Heart left ventricle (tissue), 16 donors: ENCODE data around the gene OAS3. TPM values are rescaled to one million over a fixed set of nuclear protein-coding genes. Genes with fewer than 3 reads are reported as not detected.
A peak's percentile ranks its signal among the peaks of the same experiment; 100 is the strongest.

Experiments
- ATAC-seq, 4 donors: fragments of 200-7000 bp; cut with Tn5 transposase; one replicate each; pipeline ENCODE4 v1.9.1; 2020 to 2022; ENCODE audit warnings: moderate library complexity in 4 of 4, mild to moderate bottlenecking in 3 of 4, moderate number of reproducible peaks in 1 of 4
- DNase-seq, 5 donors: peaks; one replicate each; pipeline ENCODE4 v3.0.0-alpha.2; 2020
- H3K27ac ChIP-seq, 12 donors: fragments of 200-600 bp; sonication (generic) in 4 of 12; one replicate each; pipeline versions ENCODE4 v1.5.0 to v1.8.0; 2016 to 2022; ENCODE audit warnings: mild to moderate bottlenecking in 2 of 12
- H3K27me3 ChIP-seq, 9 donors: fragments of 200-600 bp; sonication (generic) in 2 of 9; one replicate each; pipeline versions ENCODE4 v1.5.1 to v1.8.0; 2016 to 2022; ENCODE audit warnings: mild to moderate bottlenecking in 3 of 9
- H3K36me3 ChIP-seq, 9 donors: fragments of 200-600 bp; sonication (generic) in 2 of 9; one replicate each; pipeline versions ENCODE4 v1.5.0 to v1.8.0; 2018 to 2022; ENCODE audit warnings: mild to moderate bottlenecking in 2 of 9
- H3K4me1 ChIP-seq, 12 donors: fragments of 200-600 bp; sonication (generic) in 4 of 12; one replicate each; pipeline versions ENCODE4 v1.5.0 to v1.8.0; 2016 to 2022; ENCODE audit warnings: mild to moderate bottlenecking in 3 of 12
- H3K4me3 ChIP-seq, 12 donors: fragments of 200-600 bp; sonication (generic) in 4 of 12; one replicate each; pipeline versions ENCODE4 v1.5.0 to v1.8.0; 2017 to 2022; ENCODE audit warnings: mild to moderate bottlenecking in 9 of 12, moderate library complexity in 4 of 12
- H3K9me3 ChIP-seq, 12 donors: fragments of 200-600 bp; sonication (generic) in 4 of 12; one replicate each; pipeline versions ENCODE4 v1.5.0 to v1.8.0; 2016 to 2022; ENCODE audit warnings: mild to moderate bottlenecking in 1 of 12
- POLR2A ChIP-seq, 2 donors: fragments of 450-650 bp; IDR thresholded peaks; one replicate each; pipeline ENCODE4 v1.6.1; 2017; ENCODE audit warnings: antibody characterized with exemption in 2 of 2, mild to moderate bottlenecking in 2 of 2, moderate library complexity in 2 of 2
- WGBS, 4 donors: extraction: QIAGEN DNeasy Blood & Tissue Kit in 2 of 4; methylation state at CpG; one replicate each; pipeline versions ENCODE4 v1.1.5 to v1.1.7; 2013 to 2018; 5-methylcytosine and 5-hydroxymethylcytosine counted together
- intact Hi-C, 10 donors: fragments of 100-400 bp; cut with DNase I; formaldehyde crosslinking; loops; one replicate each; pipeline versions ENCODE4 v1.11.1 to v1.14.2; 2022
- polyA plus RNA-seq, 2 donors: library from polyadenylated mRNA; stranded (reverse); fragments of 200-250 nt; gene quantifications; one replicate each; pipeline ENCODE4 v1.2.3, GENCODE V29; 2013
- total RNA-seq, 9 donors: library from RNA; depleted of rRNA in 2 of 9; stranded (reverse); fragments of >200 nt in 2 of 9; fragmentation: NEBNext Ultra II Directional in 3 of 9; extraction: Animal tissue kit (Norgen Biotek cat#: 25700) in 3 of 9; gene quantifications; one replicate each; pipeline versions ENCODE4 v1.1.0 to v1.2.4, GENCODE V29; 2016 to 2023
- TF ChIP-seq, protein P1 (sequence below), 12 donors: fragments of 200-600 bp; sonication (generic) in 4 of 12; IDR thresholded peaks; one replicate each; pipeline versions ENCODE4 v1.5.0 to v1.8.0; 2018 to 2022; ENCODE audit warnings: antibody characterized with exemption in 12 of 12, mild to moderate bottlenecking in 5 of 12
- donor health status: ischemic (EF 13 %, LVEDD 7.1; RV severe dilation, severe dysfunction).
- donor health status: healthy with polysubstance abuse.
- donor health status: DM: no; HTN: yes; CAD: no.
- donor health status: DM: no; HTN: no; CAD: no.
- donor health status: ischemic (EF 25% LVEDD 6.9; RV normal size, moderate dysfunction).
- donor health status: ischemic (EF 25% LVEDD 5.7; RV mildly dilated, moderate dysfunction).
- donor health status: healthy.
- donor health status: DM: yes; HTN: yes; CAD: no.
- donor health status: ischemic (EF 35%, LVEDD 5.7; RV mildly dilated, moderate dysfunction).
- donor health status: nonischemic (EF 11% LVEDD 7.7; RV severe dilation, severe dysfunction).
- donor health status: DM: yes; HTN: yes; CAD: no.
- donor health status: PGD.
- donor health status: ischemic (EF 29% LVEDD 5.4; RV normal size, mild dysfunction).
- donor health status: nonischemic (EF 23%, LVEDD 6.1; RV moderate dilation, normal function).

OAS3 gene
- total and polyA plus RNA-seq, 11 donors = 4.1 to 45.1 (median 7.5) TPM

DNA sequence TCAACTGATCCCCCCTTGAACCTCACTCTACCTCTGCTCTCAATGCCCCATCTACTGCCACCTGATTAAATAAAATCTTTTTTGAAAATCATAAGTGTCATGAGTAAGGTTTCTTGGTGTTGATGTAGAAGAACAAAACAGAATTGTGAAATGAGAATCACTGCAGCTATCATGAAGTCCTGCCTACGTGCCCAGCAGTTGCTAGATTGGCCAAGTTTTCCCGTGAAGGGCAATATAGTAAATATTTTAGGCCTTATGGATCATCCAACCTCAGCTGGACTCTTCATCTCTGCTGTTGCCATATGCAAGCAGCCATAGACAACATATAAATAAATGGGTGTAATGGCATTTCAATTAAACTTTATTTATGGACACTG, 5.2 kb upstream of the OAS3 start:
- Histone ChIP-seq H3K27ac (no peak overlapping the region), H3K36me3 (peaks cover 0 to 4% (median 0%) of the 10 kb centered on the region in 9 donors), H3K9me3 (peaks cover 0 to 3% (median 0%) of the 10 kb centered on the region in 12 donors), H3K4me3 (no peak overlapping the region), H3K4me1 (peaks cover 0 to 10% (median 0%) of the 10 kb centered on the region in 12 donors), H3K27me3 (no peaks in the 10 kb centered on the region)
- intact Hi-C loops = no loop called here
- no peak for TF ChIP-seq POLR2A (IDR thresholded peaks at IDR 0.05)
- TF ChIP-seq, protein P1, sequence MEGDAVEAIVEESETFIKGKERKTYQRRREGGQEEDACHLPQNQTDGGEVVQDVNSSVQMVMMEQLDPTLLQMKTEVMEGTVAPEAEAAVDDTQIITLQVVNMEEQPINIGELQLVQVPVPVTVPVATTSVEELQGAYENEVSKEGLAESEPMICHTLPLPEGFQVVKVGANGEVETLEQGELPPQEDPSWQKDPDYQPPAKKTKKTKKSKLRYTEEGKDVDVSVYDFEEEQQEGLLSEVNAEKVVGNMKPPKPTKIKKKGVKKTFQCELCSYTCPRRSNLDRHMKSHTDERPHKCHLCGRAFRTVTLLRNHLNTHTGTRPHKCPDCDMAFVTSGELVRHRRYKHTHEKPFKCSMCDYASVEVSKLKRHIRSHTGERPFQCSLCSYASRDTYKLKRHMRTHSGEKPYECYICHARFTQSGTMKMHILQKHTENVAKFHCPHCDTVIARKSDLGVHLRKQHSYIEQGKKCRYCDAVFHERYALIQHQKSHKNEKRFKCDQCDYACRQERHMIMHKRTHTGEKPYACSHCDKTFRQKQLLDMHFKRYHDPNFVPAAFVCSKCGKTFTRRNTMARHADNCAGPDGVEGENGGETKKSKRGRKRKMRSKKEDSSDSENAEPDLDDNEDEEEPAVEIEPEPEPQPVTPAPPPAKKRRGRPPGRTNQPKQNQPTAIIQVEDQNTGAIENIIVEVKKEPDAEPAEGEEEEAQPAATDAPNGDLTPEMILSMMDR (IDR thresholded peaks at IDR 0.05) = no peak
- no peak for DNase-seq
- no peak for ATAC-seq
- WGBS, 4 donors = 80 to 92% (median 82%) methylated on average over 2 of the region's 2 CpGs

DNA sequence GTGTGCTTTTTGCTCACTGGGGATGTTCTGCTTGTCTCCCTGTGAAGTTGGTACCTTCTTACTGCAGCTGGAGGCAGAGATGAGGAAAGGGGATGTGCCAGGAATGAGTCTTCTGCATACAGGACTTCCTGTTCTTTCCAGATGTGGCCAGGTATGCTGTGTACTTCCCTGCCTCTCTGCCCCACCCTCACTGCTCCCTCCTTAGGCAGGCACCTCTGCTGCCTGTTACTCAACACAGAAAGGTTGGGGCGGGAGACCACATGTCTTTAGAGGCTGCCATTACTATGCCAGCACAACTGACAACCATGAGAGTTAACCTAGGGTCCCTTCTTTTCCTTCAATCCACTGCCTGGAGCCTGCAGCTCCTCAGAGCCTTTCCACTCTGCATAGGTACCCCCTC, 2.0 kb upstream of the OAS3 start:
- Histone ChIP-seq H3K9me3 (peaks cover 0 to 3% (median 0%) of the 10 kb centered on the region in 12 donors), H3K4me3 (no peak overlapping the region), H3K36me3 (peaks cover 0 to 4% (median 0%) of the 10 kb centered on the region in 9 donors), H3K27ac (peak overlapping the region in 1 of 12 donors; percentile 92), H3K4me1 (peaks cover 0 to 33% (median 17%) of the 10 kb centered on the region in 12 donors), H3K27me3 (peaks cover 0 to 4% (median 0%) of the 10 kb centered on the region in 9 donors)
- TF ChIP-seq, protein P1 (IDR thresholded peaks at IDR 0.05) = no peak
- no peak for TF ChIP-seq POLR2A (IDR thresholded peaks at IDR 0.05)
- no peak for DNase-seq
- ATAC-seq = no peak
- intact Hi-C loops = loop anchor here in 1 of 10 donors (5.0 kb wide), 1 partner anchor 41 kb away; the partner anchor contains the start of gene OAS2
- WGBS, 4 donors = 64 to 88% (median 80%) methylated on average over 1 of the region's 1 CpG

DNA sequence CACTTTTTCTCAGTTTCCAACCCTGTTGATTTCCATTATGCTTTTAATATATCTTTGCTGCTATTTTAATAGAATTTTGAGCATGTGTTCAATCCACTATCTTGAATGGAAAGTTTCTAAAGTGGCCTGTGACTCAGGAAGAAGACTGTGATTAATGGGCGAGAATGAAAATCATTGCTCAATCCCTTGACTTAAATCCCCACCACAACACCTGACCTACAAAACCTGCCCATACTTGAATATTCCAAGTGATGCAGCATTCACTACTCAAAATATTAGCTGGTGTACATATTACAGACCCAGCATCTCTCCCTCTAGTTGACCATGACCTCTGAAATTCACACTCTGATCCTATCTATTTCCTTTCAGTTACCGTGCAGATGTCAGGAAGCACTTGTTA, 1.3 kb upstream of the OAS3 start:
- Histone ChIP-seq H3K36me3 (peaks cover 0 to 9% (median 2%) of the 10 kb centered on the region in 9 donors), H3K27me3 (peaks cover 0 to 8% (median 0%) of the 10 kb centered on the region in 9 donors), H3K9me3 (peaks cover 0 to 3% (median 0%) of the 10 kb centered on the region in 12 donors), H3K4me3 (no peak overlapping the region), H3K27ac (peak overlapping the region in 3 of 12 donors; percentile 20 to 92 (median 89)), H3K4me1 (peaks cover 0 to 33% (median 17%) of the 10 kb centered on the region in 12 donors)
- TF ChIP-seq POLR2A (IDR thresholded peaks at IDR 0.05) = no peak
- TF ChIP-seq, protein P1 (IDR thresholded peaks at IDR 0.05) = no peak
- DNase-seq (no peak), ATAC-seq (no peak)
- WGBS, 4 donors = 49 to 68% (median 54%) methylated on average over 2 of the region's 2 CpGs
- intact Hi-C loops = loop anchor here in 1 of 10 donors (5.0 kb wide), 1 partner anchor 40 kb away; the partner anchor contains the start of gene OAS2

DNA sequence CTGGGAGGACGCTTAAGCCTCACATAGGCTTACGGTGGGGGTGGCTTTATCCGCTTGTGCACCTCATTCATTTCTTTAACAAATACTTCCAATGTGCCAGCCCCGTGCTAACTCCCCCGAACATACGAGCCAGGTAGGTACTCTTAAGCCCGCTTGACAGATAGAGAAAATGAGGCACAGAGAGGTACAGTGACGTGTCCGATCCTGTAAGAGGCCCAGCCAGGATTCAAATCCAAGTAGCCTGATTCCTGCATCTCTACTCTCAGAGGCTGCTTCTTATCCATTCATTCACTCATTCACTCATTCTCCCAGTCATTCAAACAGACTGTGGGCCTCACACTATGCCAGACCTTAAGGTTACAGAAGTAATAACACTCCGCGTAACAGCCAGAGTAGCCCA, 477 bp downstream of the OAS3 start:
- no peak for TF ChIP-seq POLR2A (IDR thresholded peaks at IDR 0.05)
- TF ChIP-seq, protein P1 (IDR thresholded peaks at IDR 0.05) = no peak
- Histone ChIP-seq H3K27me3 (peaks cover 0 to 8% (median 0%) of the 10 kb centered on the region in 9 donors), H3K4me3 (peak overlapping the region; percentile 51 to 95 (median 81)), H3K36me3 (peaks cover 0 to 27% (median 9%) of the 10 kb centered on the region in 9 donors), H3K4me1 (peaks cover 0 to 34% (median 17%) of the 10 kb centered on the region in 12 donors), H3K9me3 (peaks cover 0 to 3% (median 0%) of the 10 kb centered on the region in 12 donors), H3K27ac (peak overlapping the region; percentile 55 to 92 (median 82))
- ATAC-seq (peak in 1 of 4 donors; percentile 15), DNase-seq (no peak)
- intact Hi-C loops = loop anchor here in 1 of 10 donors (5.0 kb wide), 1 partner anchor 39 kb away; the partner anchor contains the start of gene OAS2
- 25 to 35% (median 30%) methylated on average over 8 to 11 of the region's 11 CpGs for WGBS, 4 donors
